DMS 273 (cell line): ENCODE measurements around the gene GCLM.
"Not testable (repeated sequence)": the region's sequence is repeated elsewhere in the genome, so short reads cannot be mapped to it uniquely, and the experiment has no call there.

Experiments
- DNase-seq: peaks from one replicate; lab custom pipeline; 2025; ENCODE audit not compliant: unreplicated experiment; lab: John Stamatoyannopoulos, UW

Gene GCLM

GRCh38 chr1:93899543-93900207 lies 9.6 kb downstream of the GCLM start:
- DNase-seq, result no peak

GRCh38 chr1:93888900-93889299 lies 20.3 kb downstream of the GCLM start:
- no peak for DNase-seq

GRCh38 chr1:93882269-93882668 lies 27.0 kb downstream of the GCLM start:
- DNase-seq, result no peak

- DNase-seq, result no peak
Measured at GRCh38 chr1:93880731-93881130, 28.5 kb downstream of the GCLM start.

- peak; percentile 98 for DNase-seq
Measured at GRCh38 chr1:93878889-93879586, 30.2 kb downstream of the GCLM start, which contains the start of gene DNTTIP2. Gene DNTTIP2, minus strand, starts transcription at chr1:93879206. Its CDS starts 58 bp downstream, at chr1:93879148.

GRCh38 chr1:93878501-93878888 lies 30.7 kb downstream of the GCLM start:
- DNase-seq, result peak; percentile 56

GRCh38 chr1:93877529-93877928 lies 31.7 kb downstream of the GCLM start:
- DNase-seq, result no peak

GRCh38 chr1:93876244-93876643 lies 33.0 kb downstream of the GCLM start:
- DNase-seq, result no peak

- DNase-seq, result peak; percentile 41
Measured at GRCh38 chr1:93874025-93874651, 35.1 kb downstream of the GCLM start.

GRCh38 chr1:93871366-93871765 lies 37.9 kb downstream of the GCLM start:
- no peak for DNase-seq

- no peak for DNase-seq
Measured at GRCh38 chr1:93869653-93870052, 39.6 kb downstream of the GCLM start.

- DNase-seq, result not testable (repeated sequence)
Measured at GRCh38 chr1:93868492-93868891, 40.7 kb downstream of the GCLM start.

- no peak for DNase-seq
Measured at GRCh38 chr1:93865253-93865652, 44.0 kb downstream of the GCLM start.

GRCh38 chr1:93864175-93864574 lies 45.1 kb downstream of the GCLM start:
- DNase-seq, result no peak

- DNase-seq, result not testable (repeated sequence)
Measured at GRCh38 chr1:93857653-93858052, 51.6 kb downstream of the GCLM start.

- DNase-seq, result not testable (repeated sequence)
Measured at GRCh38 chr1:93855983-93856382, 53.2 kb downstream of the GCLM start.

- DNase-seq, result no peak
Measured at GRCh38 chr1:93853940-93854339, 55.3 kb downstream of the GCLM start.

GRCh38 chr1:93851878-93852277 lies 57.4 kb downstream of the GCLM start:
- no peak for DNase-seq

- no peak for DNase-seq
Measured at GRCh38 chr1:93851327-93851712, 57.9 kb downstream of the GCLM start.

- DNase-seq, result peak; percentile 85
Measured at GRCh38 chr1:93850687-93851326, 58.4 kb downstream of the GCLM start.

GRCh38 chr1:93848350-93848883 lies 60.8 kb downstream of the GCLM start:
- no peak for DNase-seq
